Caco-2 (cell line): ENCODE data around the gene PAX9. TPM values are rescaled to one million over a fixed set of nuclear protein-coding genes. Genes with fewer than 3 reads are reported as not detected.

ENCODE experiments used
- BruUV-seq: library from RNA; stranded (reverse); fragments of 400-500 nt; replicated peaks from 2 replicates; lab custom pipeline; 2021; lab: Mats Ljungman, UMichigan
- CTCF ChIA-PET: fragments of 300-600 bp; sonication (Branson Sonifier 250); formaldehyde crosslinking; loops from one replicate; lab custom pipeline; 2022; ENCODE audit warnings: antibody characterized with exemption; lab: Charles Lee
- POLR2A ChIA-PET: fragments of 300-600 bp; sonication (Branson Sonifier 250); formaldehyde crosslinking; loops from one replicate; lab custom pipeline; 2022; ENCODE audit warnings: antibody characterized with exemption; lab: Charles Lee
- DNase-seq, 2 experiments: peaks; one replicate each; pipeline versions ENCODE4 v3.0.0 to v3.0.0-alpha.2; 2020 to 2022
- H3K27me3 ChIP-seq: replicated peaks from 2 replicates; pipeline ENCODE4 v1.6.0; 2011; ENCODE audit warnings: low read length; ENCODE audit not compliant: control insufficient read depth, insufficient read depth
- H3K36me3 ChIP-seq: 2 replicates; pipeline ENCODE4 v1.5.1; 2011; ENCODE audit warnings: low read length; ENCODE audit not compliant: control insufficient read depth, insufficient read depth
- H3K4me1 ChIP-seq: fragments of 250-450 bp; sonication (Bioruptor Pico); 2 replicates; pipeline ENCODE4 v1.5.1; 2020; ENCODE audit warnings: mild to moderate bottlenecking
- H3K4me3 ChIP-seq: 2 replicates; pipeline ENCODE4 v1.5.1; 2011; ENCODE audit warnings: low read depth, mild to moderate bottlenecking, control low read depth, low read length
- H3K9me3 ChIP-seq: fragments of 250-450 bp; sonication (Bioruptor Pico); 2 replicates; pipeline ENCODE4 v1.5.1; 2020; ENCODE audit warnings: mild to moderate bottlenecking, moderate library complexity
- H3K27ac Mint-ChIP-seq: one replicate; pipeline ENCODE4 v1.8.0; 2022; ENCODE audit warnings: mixed read lengths; ENCODE audit not compliant: unreplicated experiment
- H3K27me3 Mint-ChIP-seq: one replicate; pipeline ENCODE4 v1.8.0; 2022; ENCODE audit warnings: mixed read lengths; ENCODE audit not compliant: insufficient read depth, unreplicated experiment
- H3K36me3 Mint-ChIP-seq: one replicate; pipeline ENCODE4 v1.8.0; 2022; ENCODE audit warnings: mild to moderate bottlenecking, mixed read lengths; ENCODE audit not compliant: insufficient read depth, unreplicated experiment
- H3K4me1 Mint-ChIP-seq: one replicate; pipeline ENCODE4 v1.8.0; 2022; ENCODE audit warnings: low read depth, mixed read lengths; ENCODE audit not compliant: unreplicated experiment
- H3K4me3 Mint-ChIP-seq: one replicate; pipeline ENCODE4 v1.8.0; 2022; ENCODE audit warnings: mild to moderate bottlenecking, moderate library complexity, mixed read lengths; ENCODE audit not compliant: unreplicated experiment
- H3K9me3 Mint-ChIP-seq: one replicate; pipeline ENCODE4 v1.8.0; 2022; ENCODE audit warnings: mixed read lengths; ENCODE audit not compliant: unreplicated experiment
- CTCF ChIP-seq, 2 experiments: fragments of 200-600 bp in 1 of 2; IDR thresholded peaks; 1 replicate in 1 of 2; 2 replicates in 1 of 2; pipeline versions ENCODE4 v1.5.1 to v1.8.0; 2011 to 2022; ENCODE audit warnings: antibody characterized with exemption in 1 of 2, control low read depth in 1 of 2, inconsistent platforms in 1 of 2, low read depth in 1 of 2, low read length in 1 of 2, mild to moderate bottlenecking in 1 of 2, moderate library complexity in 1 of 2; ENCODE audit not compliant: insufficient read depth in 1 of 2, severe bottlenecking in 1 of 2, unreplicated experiment in 1 of 2
- intact Hi-C: fragments of 100-400 bp; cut with micrococcal nuclease; formaldehyde crosslinking; loops from one replicate; pipeline ENCODE4 v1.10.0; 2022; ENCODE audit not compliant: unreplicated experiment
- total RNA-seq: library from RNA; stranded (reverse); gene quantifications from 2 replicates; pipeline ENCODE4 v1.2.3, GENCODE V29; 2022

PAX9 gene
- total RNA-seq, 1 experiment from 2014 or later, result 6.9 TPM

GRCh38 chr14:36659010-36659821 lies 2.4 kb upstream of the PAX9 start:
- no peak overlapping the region for H3K4me3 Mint-ChIP-seq
- ChIA-PET POLR2A (no interaction called here), CTCF (interaction anchor here (0.6 to 0.9 kb wide), 2 partner anchors 11 to 105 kb away, joined by 3 to 4 read pairs; no protein-coding TSS in a partner anchor)
- Histone ChIP-seq H3K9me3 (no peaks in the 10 kb centered on the region), H3K4me1 (peaks cover 5% of the 10 kb centered on the region; the same call in 1 of the 2 replicates), H3K27me3 (no peaks in the 10 kb centered on the region), H3K4me3 (no peak overlapping the region), H3K36me3 (no peaks in the 10 kb centered on the region)
- no peaks in the 10 kb centered on the region for H3K27me3 Mint-ChIP-seq
- intact Hi-C loops, result no loop called here
- peaks cover 32% of the 10 kb centered on the region for H3K36me3 Mint-ChIP-seq
- no TSS peak for BruUV-seq
- no peak for TF ChIP-seq CTCF (IDR thresholded peaks at IDR 0.05; ENCODE audit: insufficient read depth in 1 of 2, low read depth in 1 of 2, low read length in 1 of 2, severe bottlenecking in 1 of 2, unreplicated experiment in 1 of 2)
- no peak overlapping the region for H3K27ac Mint-ChIP-seq
- no peaks in the 10 kb centered on the region for H3K9me3 Mint-ChIP-seq
- no peaks in the 10 kb centered on the region for H3K4me1 Mint-ChIP-seq
- DNase-seq, result no peak

- no TSS peak for BruUV-seq
- Mint-ChIP-seq H3K4me3 (peak overlapping the region; percentile 82), H3K27ac (no peak overlapping the region), H3K27me3 (no peaks in the 10 kb centered on the region), H3K9me3 (no peaks in the 10 kb centered on the region), H3K36me3 (peaks cover 32% of the 10 kb centered on the region), H3K4me1 (no peaks in the 10 kb centered on the region)
- Histone ChIP-seq H3K4me1 (peaks cover 5% of the 10 kb centered on the region; the same call in 1 of the 2 replicates), H3K27me3 (no peaks in the 10 kb centered on the region), H3K4me3 (no peak overlapping the region), H3K36me3 (no peaks in the 10 kb centered on the region), H3K9me3 (no peaks in the 10 kb centered on the region)
- DNase-seq, result no peak
- no peak for TF ChIP-seq CTCF (IDR thresholded peaks at IDR 0.05; ENCODE audit: insufficient read depth in 1 of 2, low read depth in 1 of 2, low read length in 1 of 2, severe bottlenecking in 1 of 2, unreplicated experiment in 1 of 2)
- intact Hi-C loops, result loop anchor here (1.0 to 5.0 kb wide), 3 partner anchors 112 to 492 kb away; no protein-coding TSS in a partner anchor
- ChIA-PET POLR2A (no interaction called here), CTCF (interaction anchor here (0.7 to 0.9 kb wide), 2 partner anchors 12 to 313 kb away, joined by 3 to 4 read pairs; no protein-coding TSS in a partner anchor)
These were observed 1.6 kb upstream of the PAX9 start for GRCh38 chr14:36659822-36660735.
